ENCODE data around the gene BRCA2. TPM values are rescaled to one million over a fixed set of nuclear protein-coding genes. Genes with fewer than 3 reads are reported as not detected.

The BRCA2 gene
- total RNA-seq, 1 donor from 2014 or later = 38.7 TPM

DNA sequence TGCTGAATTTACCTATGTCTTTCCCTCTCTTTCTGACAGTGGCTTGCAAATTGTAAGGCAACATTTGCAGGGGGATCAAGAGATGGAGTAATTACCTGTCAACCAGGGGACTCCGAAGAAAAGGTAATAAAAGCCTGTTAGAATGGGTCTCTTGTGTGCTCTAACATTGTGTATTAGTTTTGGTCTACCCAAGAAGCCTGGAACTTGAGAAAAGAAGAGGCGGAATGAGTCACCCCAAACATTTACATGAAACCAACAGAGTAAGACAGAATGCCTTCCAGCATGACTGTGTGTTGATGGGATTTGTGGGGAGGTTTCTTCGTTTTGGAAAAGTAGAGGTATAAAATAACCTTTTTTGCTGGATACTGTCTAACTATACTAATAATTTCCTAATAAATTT lies 36.9 kb upstream of the BRCA2 start:
- Histone ChIP-seq H3K9ac (no peak overlapping the region), H3K9me3 (ENCODE audit: low read depth) (no peaks in the 10 kb centered on the region), H3K27ac (no peak overlapping the region), H2AFZ (replicated peaks) (no peak overlapping the region), H4K20me1 (ENCODE audit: low read depth) (no peaks in the 10 kb centered on the region), H3K4me3 (no peak overlapping the region), H3F3A (ENCODE audit: low read depth) (no peaks in the 10 kb centered on the region), H3K27me3 (no peaks in the 10 kb centered on the region), H3K4me1 (no peaks in the 10 kb centered on the region), H3K36me3 (no peaks in the 10 kb centered on the region), H3K79me2 (ENCODE audit: low read depth) (no peaks in the 10 kb centered on the region), H3K4me2 (no peak overlapping the region)
- DNase-seq (ENCODE audit: low spot score) = no peak
- H3K27ac Mint-ChIP-seq = no peak overlapping the region
- no peak for TF ChIP-seq EZH2 (IDR thresholded peaks at IDR 0.05)
- TF ChIP-seq, protein P1, sequence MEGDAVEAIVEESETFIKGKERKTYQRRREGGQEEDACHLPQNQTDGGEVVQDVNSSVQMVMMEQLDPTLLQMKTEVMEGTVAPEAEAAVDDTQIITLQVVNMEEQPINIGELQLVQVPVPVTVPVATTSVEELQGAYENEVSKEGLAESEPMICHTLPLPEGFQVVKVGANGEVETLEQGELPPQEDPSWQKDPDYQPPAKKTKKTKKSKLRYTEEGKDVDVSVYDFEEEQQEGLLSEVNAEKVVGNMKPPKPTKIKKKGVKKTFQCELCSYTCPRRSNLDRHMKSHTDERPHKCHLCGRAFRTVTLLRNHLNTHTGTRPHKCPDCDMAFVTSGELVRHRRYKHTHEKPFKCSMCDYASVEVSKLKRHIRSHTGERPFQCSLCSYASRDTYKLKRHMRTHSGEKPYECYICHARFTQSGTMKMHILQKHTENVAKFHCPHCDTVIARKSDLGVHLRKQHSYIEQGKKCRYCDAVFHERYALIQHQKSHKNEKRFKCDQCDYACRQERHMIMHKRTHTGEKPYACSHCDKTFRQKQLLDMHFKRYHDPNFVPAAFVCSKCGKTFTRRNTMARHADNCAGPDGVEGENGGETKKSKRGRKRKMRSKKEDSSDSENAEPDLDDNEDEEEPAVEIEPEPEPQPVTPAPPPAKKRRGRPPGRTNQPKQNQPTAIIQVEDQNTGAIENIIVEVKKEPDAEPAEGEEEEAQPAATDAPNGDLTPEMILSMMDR (IDR thresholded peaks at IDR 0.05) = no peak
- TF ChIP-seq EZH2phosphoT487 (IDR thresholded peaks at IDR 0.05) = no peak
- H3K36me3 Mint-ChIP-seq = no peaks in the 10 kb centered on the region
- H3K27me3 Mint-ChIP-seq (ENCODE audit: insufficient read depth, low read depth) = no peaks in the 10 kb centered on the region
- no peak overlapping the region for H3K4me3 Mint-ChIP-seq
- H3K4me1 Mint-ChIP-seq = peaks cover 18% of the 10 kb centered on the region
- no peaks in the 10 kb centered on the region for H3K9me3 Mint-ChIP-seq

DNA sequence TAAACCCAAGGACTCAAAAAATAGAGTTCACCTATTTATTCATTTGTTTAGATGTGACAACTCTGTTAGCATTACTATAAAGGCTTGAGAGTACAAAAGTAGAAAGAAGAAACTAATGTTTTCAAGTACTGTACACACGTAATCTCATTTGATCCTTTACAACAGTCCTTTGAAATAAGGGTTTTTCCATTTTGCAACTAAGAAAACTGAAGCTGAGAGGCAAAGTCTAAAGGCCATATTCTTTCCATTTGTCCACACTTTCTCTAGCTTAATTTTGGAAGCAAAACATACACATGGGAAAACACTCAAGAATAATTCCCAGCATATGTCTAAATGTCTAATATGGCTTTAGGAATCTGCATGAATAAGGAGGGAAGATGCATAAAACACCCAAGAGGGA lies 34.2 kb upstream of the BRCA2 start:
- no peaks in the 10 kb centered on the region for H3K36me3 Mint-ChIP-seq
- H3K36me3 ChIP-seq = no peaks in the 10 kb centered on the region
- H2AFZ ChIP-seq (replicated peaks) = no peak overlapping the region
- no peaks in the 10 kb centered on the region for H3K27me3 ChIP-seq
- H3K4me1 Mint-ChIP-seq = peaks cover 23% of the 10 kb centered on the region
- H3K79me2 ChIP-seq (ENCODE audit: low read depth) = no peaks in the 10 kb centered on the region
- no peaks in the 10 kb centered on the region for H3F3A ChIP-seq (ENCODE audit: low read depth)
- H3K4me3 ChIP-seq = no peak overlapping the region
- H3K27ac Mint-ChIP-seq = no peak overlapping the region
- peaks cover 13% of the 10 kb centered on the region for H3K4me1 ChIP-seq
- H4K20me1 ChIP-seq (ENCODE audit: low read depth) = no peaks in the 10 kb centered on the region
- DNase-seq (ENCODE audit: low spot score) = no peak
- no peak for TF ChIP-seq EZH2phosphoT487 (IDR thresholded peaks at IDR 0.05)
- TF ChIP-seq EZH2 (IDR thresholded peaks at IDR 0.05) = no peak
- TF ChIP-seq, protein P1 (IDR thresholded peaks at IDR 0.05) = no peak
- H3K27ac ChIP-seq = no peak overlapping the region
- H3K27me3 Mint-ChIP-seq (ENCODE audit: insufficient read depth, low read depth) = no peaks in the 10 kb centered on the region
- H3K4me3 Mint-ChIP-seq = no peak overlapping the region
- no peaks in the 10 kb centered on the region for H3K9me3 Mint-ChIP-seq
- no peak overlapping the region for H3K9ac ChIP-seq
- no peak overlapping the region for H3K4me2 ChIP-seq
- H3K9me3 ChIP-seq (ENCODE audit: low read depth) = no peaks in the 10 kb centered on the region

DNA sequence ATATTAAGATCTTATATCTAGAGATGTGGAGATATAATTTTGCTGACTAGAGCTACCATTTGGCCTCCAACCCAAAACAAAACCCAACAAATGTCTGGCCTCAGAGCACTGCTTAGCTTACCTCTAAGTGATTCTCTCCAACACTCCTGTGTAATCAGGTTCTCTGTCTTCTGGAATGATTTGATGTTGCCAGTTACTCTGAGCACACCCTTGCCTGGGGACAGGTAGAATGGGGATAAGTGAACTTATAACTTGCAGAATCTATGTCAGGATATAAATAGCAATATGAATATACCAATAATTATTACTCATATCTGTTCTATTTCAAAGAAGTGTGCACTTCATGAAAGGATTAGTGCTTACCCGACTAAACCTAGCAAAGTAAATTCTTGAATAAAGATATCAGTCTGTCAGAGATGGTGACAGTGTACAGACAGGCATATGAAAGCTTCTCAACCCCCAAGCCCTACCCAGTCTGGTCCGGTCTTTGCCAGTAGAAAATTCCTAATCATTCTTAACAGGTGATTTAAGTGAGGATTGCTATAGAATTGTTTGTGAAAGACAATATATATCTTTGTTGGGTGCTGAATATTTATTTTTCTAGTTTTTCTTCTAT lies 33.1 kb upstream of the BRCA2 start:
- no peak overlapping the region for H3K4me3 Mint-ChIP-seq
- no peak overlapping the region for H3K27ac Mint-ChIP-seq
- TF ChIP-seq EZH2 (IDR thresholded peaks at IDR 0.05) = no peak
- TF ChIP-seq EZH2phosphoT487 (IDR thresholded peaks at IDR 0.05) = no peak
- TF ChIP-seq, protein P1 (IDR thresholded peaks at IDR 0.05) = no peak
- Histone ChIP-seq H3K27ac (no peak overlapping the region), H3K4me3 (no peak overlapping the region), H3K4me1 (peaks cover 13% of the 10 kb centered on the region), H3K9me3 (ENCODE audit: low read depth) (no peaks in the 10 kb centered on the region), H3K79me2 (ENCODE audit: low read depth) (no peaks in the 10 kb centered on the region), H4K20me1 (ENCODE audit: low read depth) (no peaks in the 10 kb centered on the region), H3K36me3 (no peaks in the 10 kb centered on the region), H3K27me3 (no peaks in the 10 kb centered on the region), H2AFZ (replicated peaks) (no peak overlapping the region), H3K4me2 (no peak overlapping the region), H3F3A (ENCODE audit: low read depth) (no peaks in the 10 kb centered on the region), H3K9ac (no peak overlapping the region)
- no peak for DNase-seq (ENCODE audit: low spot score)
- no peaks in the 10 kb centered on the region for H3K9me3 Mint-ChIP-seq
- no peaks in the 10 kb centered on the region for H3K36me3 Mint-ChIP-seq
- H3K4me1 Mint-ChIP-seq = peaks cover 23% of the 10 kb centered on the region
- H3K27me3 Mint-ChIP-seq (ENCODE audit: insufficient read depth, low read depth) = no peaks in the 10 kb centered on the region
